Stomach smooth muscle (tissue), 2 donors: ENCODE measurements around the gene SPINT2.

Experiments
- H3K27ac ChIP-seq: one replicate; pipeline ENCODE4 v1.7.0; 2013; ENCODE audit warnings: mild to moderate bottlenecking, low read length, inconsistent platforms
- H3K27me3 ChIP-seq, 2 donors: one replicate each; pipeline ENCODE4 v1.7.0; 2013; ENCODE audit warnings: low read length in 2 of 2; ENCODE audit not compliant: insufficient read depth in 2 of 2, control insufficient read depth in 1 of 2
- H3K36me3 ChIP-seq, 2 donors: one replicate each; pipeline ENCODE4 v1.7.0; 2013; ENCODE audit warnings: low read length in 2 of 2; ENCODE audit not compliant: control insufficient read depth in 2 of 2, insufficient read depth in 2 of 2
- H3K4me1 ChIP-seq: one replicate; pipeline ENCODE4 v1.7.0; 2013; ENCODE audit warnings: low read length; ENCODE audit not compliant: control insufficient read depth, insufficient read depth
- H3K4me3 ChIP-seq, 2 donors: one replicate each; pipeline ENCODE4 v1.7.0; 2013; ENCODE audit warnings: low read length in 2 of 2
- H3K9ac ChIP-seq, 2 donors: one replicate each; pipeline ENCODE4 v1.7.0; 2013; ENCODE audit warnings: low read length in 2 of 2, mild to moderate bottlenecking in 1 of 2
- H3K9me3 ChIP-seq, 2 donors: one replicate each; pipeline ENCODE4 v1.7.0; 2013; ENCODE audit warnings: low read length in 2 of 2; ENCODE audit not compliant: control insufficient read depth in 2 of 2
- donor health status: healthy.
- donor health status: Pancreatic carcinoma.

SPINT2 gene, protein sequence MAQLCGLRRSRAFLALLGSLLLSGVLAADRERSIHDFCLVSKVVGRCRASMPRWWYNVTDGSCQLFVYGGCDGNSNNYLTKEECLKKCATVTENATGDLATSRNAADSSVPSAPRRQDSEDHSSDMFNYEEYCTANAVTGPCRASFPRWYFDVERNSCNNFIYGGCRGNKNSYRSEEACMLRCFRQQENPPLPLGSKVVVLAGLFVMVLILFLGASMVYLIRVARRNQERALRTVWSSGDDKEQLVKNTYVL

DNA sequence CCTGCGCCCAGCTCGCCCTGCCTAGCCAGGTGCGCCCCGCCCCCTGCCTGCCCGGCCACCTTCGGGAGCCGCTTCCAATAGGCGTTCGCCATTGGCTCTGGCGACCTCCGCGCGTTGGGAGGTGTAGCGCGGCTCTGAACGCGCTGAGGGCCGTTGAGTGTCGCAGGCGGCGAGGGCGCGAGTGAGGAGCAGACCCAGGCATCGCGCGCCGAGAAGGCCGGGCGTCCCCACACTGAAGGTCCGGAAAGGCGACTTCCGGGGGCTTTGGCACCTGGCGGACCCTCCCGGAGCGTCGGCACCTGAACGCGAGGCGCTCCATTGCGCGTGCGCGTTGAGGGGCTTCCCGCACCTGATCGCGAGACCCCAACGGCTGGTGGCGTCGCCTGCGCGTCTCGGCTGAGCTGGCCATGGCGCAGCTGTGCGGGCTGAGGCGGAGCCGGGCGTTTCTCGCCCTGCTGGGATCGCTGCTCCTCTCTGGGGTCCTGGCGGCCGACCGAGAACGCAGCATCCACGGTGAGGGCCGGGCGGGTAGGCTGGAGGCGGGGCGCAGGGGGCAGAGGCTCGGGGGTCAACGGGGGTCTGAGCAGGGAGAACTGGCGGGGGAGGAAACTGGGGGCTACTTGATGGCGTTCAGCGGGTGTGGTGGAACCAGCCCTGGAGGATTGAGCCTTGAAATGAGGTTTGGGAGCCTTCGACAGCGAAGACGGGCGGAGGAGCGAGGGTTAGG is at the start of gene SPINT2:
Gene SPINT2 (plus strand): TSS at position 88 of the 727 bp plus-strand sequence. CDS start 320 bp downstream, at position 408.
- Histone ChIP-seq H3K4me3 (peak within 1 kb of the TSS; percentile 40 to 69), H3K9me3 (no peaks in the 10 kb centered on the region), H3K4me1 (peaks cover 15% of the 10 kb centered on the region), H3K27me3 (peaks cover 7 to 19% of the 10 kb centered on the region in 2 donors), H3K27ac (no peak within 1 kb of the TSS), H3K9ac (peak within 1 kb of the TSS; percentile 28 to 36), H3K36me3 (no peaks in the 10 kb centered on the region)

DNA sequence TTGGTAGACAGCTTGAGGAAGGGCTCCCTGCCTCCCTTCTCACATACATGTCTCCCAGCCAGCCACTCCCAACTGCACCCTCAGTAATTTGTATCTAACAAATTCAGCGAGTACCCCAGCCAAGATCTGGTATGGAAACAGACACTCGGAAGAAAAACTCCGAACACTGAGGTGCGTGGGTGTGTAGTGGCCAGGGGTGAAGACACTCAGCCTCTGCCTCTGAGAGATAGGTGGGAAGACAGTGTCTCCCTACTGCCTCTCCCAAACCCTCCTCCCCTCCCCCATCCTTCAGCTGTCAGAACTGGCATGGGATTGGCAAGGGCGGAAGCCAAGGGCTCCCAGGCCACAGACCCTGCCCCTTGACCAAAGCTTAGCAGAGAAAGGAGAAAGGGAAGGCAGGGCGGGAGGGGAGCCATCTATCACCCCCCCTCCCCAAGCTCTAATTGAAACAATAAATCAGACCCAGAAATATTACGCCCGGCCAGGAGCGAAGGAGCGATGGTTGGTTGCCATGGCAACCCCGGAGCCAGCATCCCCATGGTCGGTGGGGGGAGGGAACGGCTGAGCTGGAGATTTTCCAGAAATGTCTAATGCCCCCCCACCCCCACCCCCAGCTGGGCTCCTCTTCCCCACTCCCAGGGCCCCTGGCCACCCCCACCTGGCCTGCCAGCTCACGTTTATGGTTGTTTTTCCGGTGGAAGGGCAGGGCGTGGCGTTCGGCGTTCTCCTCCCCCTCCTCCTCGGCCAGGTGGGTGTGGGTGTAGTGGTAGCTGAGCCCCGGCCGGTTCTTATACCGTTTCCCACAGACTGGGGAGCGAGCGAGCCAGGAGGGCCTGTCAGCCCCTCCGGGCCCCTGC is 47.4 kb upstream of the SPINT2 start:
- H3K9ac ChIP-seq: no peak overlapping the region
- no peaks in the 10 kb centered on the region for H3K4me1 ChIP-seq
- H3K27ac ChIP-seq: no peak overlapping the region
- H3K36me3 ChIP-seq: no peaks in the 10 kb centered on the region
- H3K9me3 ChIP-seq: no peaks in the 10 kb centered on the region
- peaks cover 19 to 35% of the 10 kb centered on the region in 2 donors for H3K27me3 ChIP-seq
- H3K4me3 ChIP-seq: no peak overlapping the region

DNA sequence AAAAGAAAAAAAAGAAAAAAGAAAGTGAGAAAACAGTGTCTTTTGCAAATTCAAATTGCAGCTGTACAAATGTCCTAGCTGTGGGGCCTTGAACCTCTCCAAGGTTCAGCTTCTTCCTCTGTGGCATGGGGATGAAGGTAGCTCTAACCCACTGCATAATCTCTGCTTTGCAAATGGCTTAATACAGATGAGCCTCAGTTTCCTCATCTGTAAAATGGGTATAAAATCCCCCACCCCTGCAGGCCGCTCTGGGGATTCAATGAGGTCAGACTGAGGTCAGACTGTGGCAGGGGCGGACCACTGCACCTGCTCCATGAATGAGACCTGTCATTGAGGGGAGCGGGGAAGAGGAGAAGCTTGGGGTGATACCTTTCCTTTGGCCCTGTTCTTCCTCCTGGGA is 46.2 kb upstream of the SPINT2 start:
- Histone ChIP-seq H3K4me1 (no peaks in the 10 kb centered on the region), H3K9ac (no peak overlapping the region), H3K9me3 (no peaks in the 10 kb centered on the region), H3K4me3 (no peak overlapping the region), H3K27ac (no peak overlapping the region), H3K27me3 (peaks cover 25 to 42% of the 10 kb centered on the region in 2 donors), H3K36me3 (no peaks in the 10 kb centered on the region)

DNA sequence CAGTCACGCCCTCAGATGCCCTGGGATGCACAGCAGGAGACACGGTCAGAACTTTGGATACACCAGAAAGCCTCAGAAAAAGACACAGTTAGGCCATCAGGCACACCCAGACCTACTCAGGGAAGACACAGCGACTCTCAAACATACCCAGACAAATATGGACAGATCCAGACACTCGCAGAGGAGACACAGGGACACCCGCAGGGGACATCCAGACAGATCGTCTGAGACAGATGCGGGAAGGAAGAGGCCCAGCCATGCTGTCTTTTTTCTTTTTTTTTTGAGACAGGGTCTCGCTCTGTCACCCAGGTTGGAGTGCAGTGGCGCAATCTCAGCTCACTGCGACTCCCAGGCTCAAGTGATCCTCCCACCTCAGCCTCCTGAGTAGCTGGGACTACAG is 45.2 kb upstream of the SPINT2 start:
- Histone ChIP-seq H3K4me3 (no peak overlapping the region), H3K27ac (no peak overlapping the region), H3K9me3 (no peaks in the 10 kb centered on the region), H3K9ac (no peak overlapping the region), H3K27me3 (peaks cover 20 to 42% of the 10 kb centered on the region in 2 donors), H3K36me3 (no peaks in the 10 kb centered on the region), H3K4me1 (peaks cover 4% of the 10 kb centered on the region)

DNA sequence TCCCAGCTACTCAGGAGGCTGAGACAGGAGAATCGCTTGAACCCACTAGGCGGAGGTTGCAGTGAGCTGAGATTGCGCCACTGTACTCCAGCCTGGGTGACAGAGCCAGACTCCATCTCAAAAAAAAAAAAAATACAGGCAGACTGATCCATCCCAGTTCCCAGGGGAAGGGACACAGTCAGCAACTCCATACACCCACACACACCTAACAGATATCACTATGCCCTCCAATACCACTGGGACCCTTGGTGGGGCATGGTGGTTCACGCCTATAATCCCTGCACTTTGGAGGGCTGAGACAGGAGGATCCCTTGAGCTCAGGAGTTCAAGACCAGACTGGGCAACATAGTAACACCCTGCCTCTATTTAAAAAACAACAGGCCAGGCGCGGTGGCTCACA is 43.0 kb upstream of the SPINT2 start:
- Histone ChIP-seq H3K4me3 (no peak overlapping the region), H3K4me1 (peaks cover 8% of the 10 kb centered on the region), H3K36me3 (no peaks in the 10 kb centered on the region), H3K9ac (no peak overlapping the region), H3K27ac (no peak overlapping the region), H3K27me3 (peaks cover 33 to 54% of the 10 kb centered on the region in 2 donors), H3K9me3 (no peaks in the 10 kb centered on the region)

DNA sequence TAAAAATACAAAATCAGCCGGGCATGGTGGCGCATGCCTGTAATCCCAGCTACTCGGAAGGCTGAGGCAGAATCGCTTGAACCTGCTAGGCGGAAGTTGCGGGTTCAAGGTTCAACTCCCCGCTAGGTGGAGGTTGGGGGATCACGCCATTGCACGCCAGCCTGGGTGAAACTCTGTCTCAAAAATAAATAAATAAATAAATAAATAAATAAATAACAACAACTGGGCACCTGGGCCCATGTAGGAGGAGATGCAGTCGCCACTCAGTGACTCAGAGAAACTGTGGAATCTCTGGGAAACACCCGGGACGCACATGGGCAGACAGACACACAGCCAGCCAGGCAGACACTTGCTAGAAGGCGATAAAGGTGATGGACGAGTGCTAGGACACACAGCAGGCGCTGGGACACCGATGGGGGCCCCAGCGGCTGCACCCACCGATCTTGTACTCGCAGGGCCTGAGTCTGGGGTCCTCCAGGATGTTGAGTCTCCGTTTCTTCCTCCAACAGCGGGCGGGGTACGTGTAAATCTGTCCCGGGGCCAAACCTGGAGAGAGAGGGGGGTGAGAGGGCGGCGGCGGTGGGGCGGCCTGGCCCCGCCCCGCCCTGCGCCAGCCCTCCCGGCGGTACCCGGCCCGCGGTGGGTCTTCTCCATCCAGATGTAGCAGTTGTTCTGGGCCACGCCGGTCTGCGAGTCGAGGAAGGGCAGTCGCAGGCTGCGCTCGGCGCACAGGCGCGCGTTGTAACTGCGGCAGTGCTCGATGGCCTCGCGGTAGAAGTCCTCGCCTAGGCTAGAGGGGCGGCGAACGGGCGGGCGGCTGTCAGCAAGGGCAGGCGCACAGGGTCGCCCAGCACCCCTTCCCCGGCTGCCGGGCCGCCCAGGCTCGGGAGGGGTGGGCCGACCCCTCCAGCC is 42.2 kb upstream of the SPINT2 start:
- Histone ChIP-seq H3K9ac (no peak overlapping the region), H3K27me3 (peaks cover 39 to 52% of the 10 kb centered on the region in 2 donors), H3K27ac (no peak overlapping the region), H3K9me3 (no peaks in the 10 kb centered on the region), H3K4me3 (no peak overlapping the region), H3K36me3 (no peaks in the 10 kb centered on the region), H3K4me1 (peaks cover 8% of the 10 kb centered on the region)

DNA sequence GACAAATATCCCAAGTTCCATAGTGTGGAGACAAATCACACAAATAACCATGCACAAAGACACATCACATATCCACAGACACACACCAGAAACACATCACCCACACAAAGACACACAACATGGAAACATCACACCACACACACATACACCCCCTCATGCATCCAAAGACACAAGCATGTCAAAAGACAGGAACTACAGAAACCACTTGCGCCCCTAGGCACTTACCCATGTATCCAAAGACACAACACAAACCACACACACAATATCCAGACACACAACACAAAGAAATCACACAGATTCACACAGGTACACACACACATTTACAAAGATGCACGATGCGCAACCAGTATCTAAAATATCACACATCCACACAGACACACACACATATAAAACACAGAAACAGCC is 41.3 kb upstream of the SPINT2 start:
- Histone ChIP-seq H3K9ac (no peak overlapping the region), H3K4me3 (no peak overlapping the region), H3K36me3 (no peaks in the 10 kb centered on the region), H3K4me1 (peaks cover 8% of the 10 kb centered on the region), H3K27me3 (peaks cover 46 to 58% of the 10 kb centered on the region in 2 donors), H3K27ac (no peak overlapping the region), H3K9me3 (no peaks in the 10 kb centered on the region)

DNA sequence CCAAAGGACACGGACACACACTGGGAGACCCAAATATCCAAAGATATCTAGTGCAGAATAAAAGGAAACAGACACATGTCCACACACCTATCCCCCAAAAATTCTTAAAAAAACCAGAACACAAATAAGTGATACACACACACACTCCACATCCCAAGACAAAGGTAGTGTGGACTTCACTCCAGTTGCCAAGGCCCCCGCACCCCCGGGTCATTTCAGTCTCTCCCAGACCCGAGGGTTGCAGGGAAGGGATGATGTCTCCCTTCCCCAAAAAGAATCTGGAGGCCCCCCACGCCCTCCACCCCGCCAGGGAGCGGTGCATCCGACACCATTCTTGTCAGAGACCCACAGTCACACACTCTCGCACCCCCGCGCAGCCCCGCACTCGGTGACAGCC is 40.8 kb upstream of the SPINT2 start:
- Histone ChIP-seq H3K9ac (no peak overlapping the region), H3K27ac (no peak overlapping the region), H3K36me3 (no peaks in the 10 kb centered on the region), H3K9me3 (no peaks in the 10 kb centered on the region), H3K4me1 (peaks cover 12% of the 10 kb centered on the region), H3K4me3 (no peak overlapping the region), H3K27me3 (peaks cover 45 to 60% of the 10 kb centered on the region in 2 donors)

DNA sequence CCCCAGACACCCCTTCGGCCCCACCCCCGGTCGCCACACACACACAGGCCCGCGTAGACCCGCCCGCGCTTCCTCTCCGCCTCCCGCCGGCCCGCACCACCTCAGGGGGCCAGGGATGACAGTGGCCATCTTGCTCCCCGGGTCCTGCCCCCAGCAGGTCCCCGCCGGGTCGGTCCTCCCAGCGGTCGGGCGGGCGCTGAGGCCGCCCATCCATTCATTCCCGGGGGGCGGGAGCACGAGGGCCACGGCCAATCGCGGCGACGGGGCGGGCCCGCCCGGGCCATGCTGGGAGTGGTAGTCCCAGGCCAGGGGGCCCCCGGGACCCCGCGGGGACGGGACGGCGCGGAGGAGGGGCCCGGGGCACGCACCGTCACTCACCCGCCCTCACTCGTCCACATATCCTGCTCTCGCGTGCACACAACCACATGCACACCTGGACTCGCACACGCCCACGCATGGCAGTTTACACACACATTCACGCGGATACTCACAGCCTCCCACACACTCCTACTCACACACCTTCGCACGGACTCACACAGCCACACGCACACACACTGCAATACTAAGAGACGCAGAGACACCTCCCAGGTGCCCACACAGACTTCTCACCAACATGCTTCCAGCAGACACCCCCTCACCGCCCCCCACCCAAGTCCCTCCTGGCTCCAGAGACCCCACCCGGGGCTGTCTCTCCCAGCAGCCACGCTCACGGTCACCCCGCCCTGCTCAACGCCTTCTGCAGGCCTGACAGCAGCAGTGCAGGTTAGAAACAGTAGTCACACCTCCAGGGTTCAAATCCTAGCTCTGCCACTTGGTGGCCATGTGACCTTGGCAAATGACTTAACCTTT is 40.1 kb upstream of the SPINT2 start, which contains the start of gene DPF1:
Gene DPF1 (minus strand): TSS at position 209 of the 849 bp plus-strand sequence. CDS start 80 bp downstream, at position 129.
- Histone ChIP-seq H3K4me3 (peak within 1 kb of the TSS in 1 of 2 donors; percentile 35), H3K36me3 (no peaks in the 10 kb centered on the region), H3K27ac (no peak within 1 kb of the TSS), H3K4me1 (peaks cover 18% of the 10 kb centered on the region), H3K27me3 (peaks cover 49 to 66% of the 10 kb centered on the region in 2 donors), H3K9me3 (no peaks in the 10 kb centered on the region), H3K9ac (no peak within 1 kb of the TSS)
